ENCODE measurements around the gene SLC38A6. TPM values are rescaled to one million over a fixed set of nuclear protein-coding genes. Genes with fewer than 3 reads are reported as not detected.

Gene SLC38A6
- total RNA-seq, 2 experiments from 2014 or later, result 9.4 to 10.0 TPM

DNA sequence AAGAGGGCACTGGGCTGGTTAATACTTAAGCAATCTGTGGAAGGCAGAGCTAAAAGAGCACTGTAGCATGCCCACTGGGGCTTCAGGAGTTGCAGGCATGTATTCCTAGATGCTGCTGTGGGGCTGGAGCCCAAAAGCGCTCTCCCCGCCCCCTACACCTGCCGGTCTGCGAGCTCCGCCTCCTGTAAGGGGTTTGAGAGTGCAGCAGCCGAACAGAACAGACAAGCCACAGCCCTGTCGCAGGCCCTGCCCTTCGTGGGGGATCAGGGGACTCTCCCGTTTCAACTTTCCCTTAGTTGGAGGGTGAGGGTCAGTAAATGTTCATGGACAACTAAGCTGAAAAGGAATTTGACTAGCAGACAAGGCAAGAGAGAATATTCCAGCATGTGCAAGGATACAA lies 17.6 kb downstream of the SLC38A6 start:
- intact Hi-C loops (cut with DNase I, micrococcal nuclease), result no loop called here
- Mint-ChIP-seq H3K27me3 (no peaks in the 10 kb centered on the region), H3K36me3 (ENCODE audit: low read depth) (peaks cover 78% of the 10 kb centered on the region), H3K4me1 (ENCODE audit: low read depth) (no peaks in the 10 kb centered on the region), H3K27ac (no peak overlapping the region), H3K9me3 (no peaks in the 10 kb centered on the region), H3K4me3 (no peak overlapping the region)
- Histone ChIP-seq H3K36me3 (ENCODE audit: insufficient read depth, low read length) (no peaks in the 10 kb centered on the region), H3K27me3 (ENCODE audit: control insufficient read depth in 1 of 2, insufficient read depth in 2 of 2, low read length in 2 of 2) (no peaks in the 10 kb centered on the region), H3K27ac (ENCODE audit: low read depth in 1 of 2, low read length in 2 of 2) (no peak overlapping the region), H3K4me3 (ENCODE audit: low read length) (no peak overlapping the region), H3K9me3 (ENCODE audit: control insufficient read depth in 1 of 2, insufficient read depth in 1 of 2, low read length in 2 of 2) (no peaks in the 10 kb centered on the region), H3K4me1 (ENCODE audit: insufficient read depth, low read length) (no peaks in the 10 kb centered on the region)
- ChIA-PET CTCF (no interaction called here), POLR2A (no interaction called here)
- ATAC-seq (ENCODE audit: poor library complexity) (no peak), DNase-seq (no peak)
- TF ChIP-seq, protein P1, sequence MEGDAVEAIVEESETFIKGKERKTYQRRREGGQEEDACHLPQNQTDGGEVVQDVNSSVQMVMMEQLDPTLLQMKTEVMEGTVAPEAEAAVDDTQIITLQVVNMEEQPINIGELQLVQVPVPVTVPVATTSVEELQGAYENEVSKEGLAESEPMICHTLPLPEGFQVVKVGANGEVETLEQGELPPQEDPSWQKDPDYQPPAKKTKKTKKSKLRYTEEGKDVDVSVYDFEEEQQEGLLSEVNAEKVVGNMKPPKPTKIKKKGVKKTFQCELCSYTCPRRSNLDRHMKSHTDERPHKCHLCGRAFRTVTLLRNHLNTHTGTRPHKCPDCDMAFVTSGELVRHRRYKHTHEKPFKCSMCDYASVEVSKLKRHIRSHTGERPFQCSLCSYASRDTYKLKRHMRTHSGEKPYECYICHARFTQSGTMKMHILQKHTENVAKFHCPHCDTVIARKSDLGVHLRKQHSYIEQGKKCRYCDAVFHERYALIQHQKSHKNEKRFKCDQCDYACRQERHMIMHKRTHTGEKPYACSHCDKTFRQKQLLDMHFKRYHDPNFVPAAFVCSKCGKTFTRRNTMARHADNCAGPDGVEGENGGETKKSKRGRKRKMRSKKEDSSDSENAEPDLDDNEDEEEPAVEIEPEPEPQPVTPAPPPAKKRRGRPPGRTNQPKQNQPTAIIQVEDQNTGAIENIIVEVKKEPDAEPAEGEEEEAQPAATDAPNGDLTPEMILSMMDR (IDR thresholded peaks at IDR 0.05), result no peak

DNA sequence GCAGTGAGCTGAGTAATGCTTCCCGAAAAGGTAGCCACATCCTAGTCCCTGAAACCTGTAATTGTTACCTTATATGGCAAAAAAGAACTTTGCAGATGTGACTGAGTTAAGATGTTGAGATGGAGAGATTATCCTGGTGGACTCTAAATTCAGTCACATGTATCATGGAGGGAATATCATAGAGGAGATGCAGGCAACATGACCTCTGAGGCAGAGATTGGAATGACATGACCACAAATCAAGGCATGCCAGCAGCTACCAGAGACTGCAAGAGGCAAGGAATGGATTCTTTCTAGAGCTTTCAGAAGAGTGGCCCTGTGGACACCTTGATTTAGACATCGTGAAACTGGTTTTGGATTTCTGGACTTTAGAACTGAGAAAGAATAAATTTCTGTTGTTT lies 18.5 kb downstream of the SLC38A6 start:
- Mint-ChIP-seq H3K27ac (no peak overlapping the region), H3K4me1 (ENCODE audit: low read depth) (no peaks in the 10 kb centered on the region), H3K36me3 (ENCODE audit: low read depth) (peaks cover 79% of the 10 kb centered on the region), H3K27me3 (no peaks in the 10 kb centered on the region), H3K4me3 (no peak overlapping the region), H3K9me3 (no peaks in the 10 kb centered on the region)
- H3K4me3 ChIP-seq (ENCODE audit: low read length), result no peak overlapping the region
- H3K4me1 ChIP-seq (ENCODE audit: insufficient read depth, low read length), result no peaks in the 10 kb centered on the region
- ATAC-seq (ENCODE audit: poor library complexity), result no peak
- H3K9me3 ChIP-seq (ENCODE audit: control insufficient read depth in 1 of 2, insufficient read depth in 1 of 2, low read length in 2 of 2), result no peaks in the 10 kb centered on the region
- no peaks in the 10 kb centered on the region for H3K27me3 ChIP-seq (ENCODE audit: control insufficient read depth in 1 of 2, insufficient read depth in 2 of 2, low read length in 2 of 2)
- no peak for DNase-seq
- H3K27ac ChIP-seq (ENCODE audit: low read depth in 1 of 2, low read length in 2 of 2), result no peak overlapping the region
- intact Hi-C loops (cut with DNase I, micrococcal nuclease), result no loop called here
- ChIA-PET POLR2A (no interaction called here), CTCF (no interaction called here)
- TF ChIP-seq, protein P1 (IDR thresholded peaks at IDR 0.05), result no peak
- no peaks in the 10 kb centered on the region for H3K36me3 ChIP-seq (ENCODE audit: insufficient read depth, low read length)

DNA sequence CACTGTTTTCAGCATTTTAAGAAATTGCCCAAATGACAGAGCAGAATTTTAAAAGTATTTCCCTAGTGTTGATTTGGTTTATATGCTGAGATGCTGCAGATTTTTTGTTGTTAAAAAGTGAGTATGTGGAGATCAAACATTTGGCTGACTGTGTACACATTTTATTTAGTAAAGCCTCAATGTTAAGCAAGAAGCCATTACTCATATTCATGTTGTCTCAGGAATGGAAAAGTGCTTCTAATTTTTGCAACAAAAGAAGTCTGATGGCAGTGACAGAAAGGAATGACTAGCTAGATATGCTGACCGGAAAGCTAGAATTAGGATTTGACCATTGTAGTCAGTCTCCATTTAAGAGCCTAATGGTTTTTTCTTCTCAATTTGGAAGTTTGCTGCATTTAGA lies 22.5 kb downstream of the SLC38A6 start:
- Histone ChIP-seq H3K27me3 (ENCODE audit: control insufficient read depth in 1 of 2, insufficient read depth in 2 of 2, low read length in 2 of 2) (no peaks in the 10 kb centered on the region), H3K4me3 (ENCODE audit: low read length) (no peak overlapping the region), H3K36me3 (ENCODE audit: insufficient read depth, low read length) (no peaks in the 10 kb centered on the region), H3K9me3 (ENCODE audit: control insufficient read depth in 1 of 2, insufficient read depth in 1 of 2, low read length in 2 of 2) (no peaks in the 10 kb centered on the region), H3K4me1 (ENCODE audit: insufficient read depth, low read length) (no peaks in the 10 kb centered on the region), H3K27ac (ENCODE audit: low read depth in 1 of 2, low read length in 2 of 2) (no peak overlapping the region)
- ATAC-seq (ENCODE audit: poor library complexity) (no peak), DNase-seq (no peak)
- intact Hi-C loops (cut with DNase I, micrococcal nuclease), result no loop called here
- CTCF ChIA-PET, result no interaction called here
- TF ChIP-seq, protein P1 (IDR thresholded peaks at IDR 0.05), result no peak
- H3K9me3 Mint-ChIP-seq, result no peaks in the 10 kb centered on the region
- H3K4me3 Mint-ChIP-seq, result no peak overlapping the region
- no peaks in the 10 kb centered on the region for H3K27me3 Mint-ChIP-seq
- no peaks in the 10 kb centered on the region for H3K4me1 Mint-ChIP-seq (ENCODE audit: low read depth)
- POLR2A ChIA-PET, result no interaction called here
- H3K27ac Mint-ChIP-seq, result no peak overlapping the region
- peaks cover 49% of the 10 kb centered on the region for H3K36me3 Mint-ChIP-seq (ENCODE audit: low read depth)
